Right lobe of liver (tissue), 4 donors: ENCODE measurements around the gene PDE6A.

ENCODE experiments used
- POLR2A ChIP-seq: fragments of 450-650 bp; IDR thresholded peaks from one replicate; pipeline ENCODE4 v1.6.1; 2017; ENCODE audit warnings: antibody characterized with exemption, mild to moderate bottlenecking
- TF ChIP-seq, protein P1 (sequence below), 4 donors: fragments of 200-600 bp in 3 of 4; fragments of 450-650 bp in 1 of 4; IDR thresholded peaks; one replicate each; pipeline versions ENCODE4 v1.5.1 to v1.8.0; 2016 to 2022; ENCODE audit warnings: antibody characterized with exemption in 4 of 4, mild to moderate bottlenecking in 2 of 4
- donor health status: DM: no; HTN: no; CAD: no.
- donor health status: DM: no; HTN: no; CAD: no.
- donor health status: DM: no; HTN: yes; CAD: no.

DNA sequence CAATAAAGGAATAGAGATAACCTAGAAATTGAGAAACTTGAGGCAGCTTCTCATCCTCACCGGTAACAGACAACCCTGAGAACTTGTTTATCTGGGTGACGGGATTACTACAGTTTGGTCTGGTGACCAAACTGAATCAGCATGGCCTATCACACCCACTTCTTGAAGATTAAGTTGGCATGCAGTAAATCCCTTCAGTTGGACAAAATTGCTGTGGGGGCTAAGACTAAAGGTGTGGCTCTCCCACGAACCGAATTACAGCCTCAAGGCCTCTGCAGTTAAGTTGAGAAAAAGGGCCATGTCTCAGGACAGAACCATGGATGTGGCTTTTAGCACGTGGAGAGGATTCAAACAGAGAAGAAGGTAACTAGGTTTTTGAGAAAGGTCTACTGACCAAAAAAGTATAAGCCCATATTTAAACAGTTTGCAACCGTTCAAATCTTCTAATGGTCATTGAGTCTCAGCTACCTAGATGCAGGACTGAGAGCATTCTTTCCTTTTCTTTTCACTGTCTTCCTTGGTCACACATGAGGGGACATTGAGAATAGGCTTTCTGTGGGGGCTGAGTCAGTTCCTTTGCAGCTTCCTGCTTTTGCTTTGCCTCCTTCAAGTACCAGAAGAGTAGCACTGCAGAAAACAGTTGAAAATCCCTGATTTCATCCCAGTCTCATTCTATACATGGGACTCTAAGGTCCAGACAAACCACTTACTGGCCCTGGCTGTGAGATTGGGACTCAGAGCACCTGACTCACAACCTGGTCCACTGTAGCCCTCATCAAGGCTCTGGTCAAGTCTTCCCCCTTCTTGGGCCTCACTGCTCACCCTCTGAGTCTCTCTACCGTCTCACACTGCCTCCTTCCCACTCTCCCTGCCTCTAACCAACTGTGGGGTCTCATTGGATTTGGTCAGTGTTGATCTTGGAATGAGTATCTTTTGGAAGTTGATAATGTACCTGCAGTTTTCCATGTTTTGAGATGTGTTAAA, 30.9 kb downstream of the PDE6A start:
- TF ChIP-seq POLR2A = no peak
- TF ChIP-seq, protein P1, sequence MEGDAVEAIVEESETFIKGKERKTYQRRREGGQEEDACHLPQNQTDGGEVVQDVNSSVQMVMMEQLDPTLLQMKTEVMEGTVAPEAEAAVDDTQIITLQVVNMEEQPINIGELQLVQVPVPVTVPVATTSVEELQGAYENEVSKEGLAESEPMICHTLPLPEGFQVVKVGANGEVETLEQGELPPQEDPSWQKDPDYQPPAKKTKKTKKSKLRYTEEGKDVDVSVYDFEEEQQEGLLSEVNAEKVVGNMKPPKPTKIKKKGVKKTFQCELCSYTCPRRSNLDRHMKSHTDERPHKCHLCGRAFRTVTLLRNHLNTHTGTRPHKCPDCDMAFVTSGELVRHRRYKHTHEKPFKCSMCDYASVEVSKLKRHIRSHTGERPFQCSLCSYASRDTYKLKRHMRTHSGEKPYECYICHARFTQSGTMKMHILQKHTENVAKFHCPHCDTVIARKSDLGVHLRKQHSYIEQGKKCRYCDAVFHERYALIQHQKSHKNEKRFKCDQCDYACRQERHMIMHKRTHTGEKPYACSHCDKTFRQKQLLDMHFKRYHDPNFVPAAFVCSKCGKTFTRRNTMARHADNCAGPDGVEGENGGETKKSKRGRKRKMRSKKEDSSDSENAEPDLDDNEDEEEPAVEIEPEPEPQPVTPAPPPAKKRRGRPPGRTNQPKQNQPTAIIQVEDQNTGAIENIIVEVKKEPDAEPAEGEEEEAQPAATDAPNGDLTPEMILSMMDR (IDR thresholded peaks at IDR 0.05) = no peak
